ENCODE data around the gene GALNT10.

Gene GALNT10

GRCh38 chr5:154236536-154237375 is 46.2 kb downstream of the GALNT10 start:
- no peak for DNase-seq

- DNase-seq, result no peak
These were observed 46.8 kb downstream of the GALNT10 start for GRCh38 chr5:154237376-154237743.

DNA sequence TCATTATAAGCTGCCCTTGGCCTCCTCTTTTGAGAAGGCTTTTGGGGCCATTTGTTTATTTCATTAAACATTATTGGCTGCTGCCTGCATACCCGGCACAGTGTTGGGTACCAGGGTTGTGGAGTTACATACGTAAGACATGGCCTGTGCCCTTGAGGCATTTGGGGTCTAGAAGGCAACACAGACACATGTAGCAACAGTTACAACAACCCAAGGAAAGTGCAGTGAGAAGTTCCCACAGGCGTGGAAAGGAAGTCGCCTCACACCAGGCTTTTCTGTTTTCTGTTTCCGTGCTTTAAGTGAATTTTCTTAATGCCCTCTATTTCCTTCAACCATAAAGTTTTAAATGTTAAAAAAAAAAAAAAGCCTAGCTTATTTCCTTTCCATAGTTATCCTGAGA is 47.4 kb downstream of the GALNT10 start:
- no peak for DNase-seq

- DNase-seq, result no peak
These were observed 48.4 kb downstream of the GALNT10 start for GRCh38 chr5:154238776-154239481.

- no peak for DNase-seq
These were observed 50.1 kb downstream of the GALNT10 start for GRCh38 chr5:154240595-154240994.

DNA sequence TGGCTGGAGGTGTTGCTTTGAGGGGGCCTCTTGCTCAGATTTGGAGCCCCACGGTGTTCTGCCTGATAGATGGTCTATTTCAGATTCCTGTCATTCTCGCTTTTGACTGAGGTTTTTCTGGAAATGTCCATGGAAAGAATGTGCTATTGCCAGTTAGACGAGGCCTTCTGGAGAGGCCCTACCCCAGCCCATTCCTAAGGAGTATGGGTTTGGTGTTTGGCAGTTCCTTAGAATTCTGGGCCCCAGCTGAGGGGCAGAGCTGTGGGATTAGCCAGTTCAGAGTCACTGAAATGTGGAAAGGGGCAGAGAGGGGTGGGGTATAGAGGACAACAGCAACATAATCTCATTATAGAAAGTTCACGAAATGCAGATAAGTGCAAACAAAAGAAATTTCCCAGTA is 50.5 kb downstream of the GALNT10 start:
- no peak for DNase-seq

DNA sequence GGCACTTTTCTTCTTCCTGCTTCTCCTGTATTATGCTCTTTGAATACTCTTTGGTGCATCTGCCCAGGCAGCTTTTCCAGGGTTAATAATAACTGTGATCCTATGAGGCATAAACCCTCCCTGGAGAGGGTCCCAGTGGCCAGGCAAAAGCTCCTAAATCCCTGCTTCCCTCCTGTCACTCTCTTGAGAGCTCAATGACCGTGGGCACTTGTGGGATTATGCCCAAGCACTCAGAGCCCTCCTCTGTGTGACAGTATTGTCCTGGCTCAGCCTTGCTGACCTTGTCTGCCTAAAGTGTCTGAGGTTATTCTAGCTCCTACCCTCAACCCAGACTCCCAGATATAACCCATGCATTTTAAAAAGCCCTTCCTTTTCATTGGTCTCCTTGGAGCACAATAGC is 51.9 kb downstream of the GALNT10 start:
- no peak for DNase-seq

DNA sequence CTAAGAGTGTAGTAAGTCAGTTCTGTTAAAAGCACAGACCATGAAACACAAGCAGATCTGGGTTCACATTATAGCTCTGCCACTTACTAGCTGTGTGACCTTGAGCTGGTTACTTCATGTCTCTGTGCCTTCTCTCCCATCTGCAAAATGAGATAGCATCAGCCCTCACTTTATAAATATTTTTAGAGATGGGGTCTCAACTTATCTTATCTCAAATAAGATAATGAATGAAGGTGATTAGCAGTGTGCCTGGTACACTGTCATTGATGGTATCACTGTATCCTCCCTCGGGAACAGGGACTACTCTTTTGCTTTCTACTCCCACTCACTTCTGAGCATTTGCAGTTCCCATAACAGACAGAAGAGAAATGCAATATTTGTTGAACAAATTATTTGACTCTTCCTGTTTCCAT is 52.4 kb downstream of the GALNT10 start:
- DNase-seq, result no peak

GRCh38 chr5:154243736-154244135 is 53.2 kb downstream of the GALNT10 start:
- no peak for DNase-seq

GRCh38 chr5:154244476-154244875 is 53.9 kb downstream of the GALNT10 start:
- DNase-seq, result no peak

GRCh38 chr5:154248691-154249090 is 58.2 kb downstream of the GALNT10 start:
- no peak for DNase-seq

GRCh38 chr5:154249826-154250225 is 59.3 kb downstream of the GALNT10 start:
- DNase-seq, result no peak

GRCh38 chr5:154251529-154251928 is 61.0 kb downstream of the GALNT10 start:
- DNase-seq, result no peak

DNA sequence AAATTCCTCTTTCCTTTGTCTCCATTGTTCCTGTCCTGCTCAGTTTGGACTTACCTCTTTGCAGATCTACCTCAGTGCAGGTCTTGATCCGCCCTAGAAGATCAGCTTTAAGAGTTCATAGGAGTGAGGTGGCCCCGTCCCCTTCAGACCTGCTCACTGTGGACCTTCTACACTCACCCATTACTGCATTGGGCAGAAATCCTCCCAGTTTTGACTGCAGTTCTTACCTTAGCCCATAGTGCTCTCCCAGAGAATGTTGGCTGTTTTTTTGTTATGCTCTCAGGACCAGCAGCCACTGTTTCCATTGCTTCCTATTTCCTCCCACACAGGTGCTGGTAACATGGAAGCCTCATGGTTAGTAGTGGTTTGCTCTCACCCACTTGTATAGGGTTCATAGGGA is 63.3 kb downstream of the GALNT10 start:
- DNase-seq, result no peak

DNA sequence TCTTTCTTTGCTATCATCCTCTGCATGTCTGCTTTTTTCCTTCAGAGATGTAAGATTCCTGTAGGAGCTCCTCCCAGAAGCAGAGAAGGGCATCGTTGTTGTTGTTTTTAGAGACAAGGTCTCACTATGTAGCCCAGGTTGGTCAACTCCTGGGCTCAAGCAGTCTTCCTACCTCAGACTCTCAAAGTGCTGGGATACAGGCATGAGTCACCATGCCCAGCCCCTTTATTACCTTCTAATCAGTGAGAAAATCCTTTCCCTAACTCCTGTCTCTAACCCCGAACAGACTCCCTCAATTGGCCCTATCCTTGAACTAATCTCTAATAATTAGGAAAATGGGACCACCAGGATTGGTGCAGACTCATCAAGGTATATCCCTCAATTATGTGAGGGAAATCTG is 64.4 kb downstream of the GALNT10 start:
- no peak for DNase-seq

DNA sequence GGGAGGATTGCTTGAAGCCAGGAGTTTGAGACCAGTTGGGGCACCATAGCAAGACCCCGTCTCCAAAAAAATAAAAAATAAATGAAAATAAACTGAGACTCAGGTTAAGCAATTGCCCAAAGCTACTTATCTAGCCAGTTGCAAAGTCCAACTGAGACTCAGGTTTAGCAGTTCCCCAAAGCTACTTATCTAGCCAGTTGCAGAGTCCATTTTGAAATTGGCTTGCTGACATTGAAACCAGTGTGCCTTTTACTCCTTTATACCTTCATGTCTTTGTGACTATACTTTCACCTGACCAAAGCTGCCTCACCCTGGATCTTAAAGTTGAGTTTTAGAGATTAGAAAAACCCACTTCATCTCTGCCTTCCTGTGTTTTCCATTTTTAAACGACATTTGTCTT is 66.5 kb downstream of the GALNT10 start:
- no peak for DNase-seq

DNA sequence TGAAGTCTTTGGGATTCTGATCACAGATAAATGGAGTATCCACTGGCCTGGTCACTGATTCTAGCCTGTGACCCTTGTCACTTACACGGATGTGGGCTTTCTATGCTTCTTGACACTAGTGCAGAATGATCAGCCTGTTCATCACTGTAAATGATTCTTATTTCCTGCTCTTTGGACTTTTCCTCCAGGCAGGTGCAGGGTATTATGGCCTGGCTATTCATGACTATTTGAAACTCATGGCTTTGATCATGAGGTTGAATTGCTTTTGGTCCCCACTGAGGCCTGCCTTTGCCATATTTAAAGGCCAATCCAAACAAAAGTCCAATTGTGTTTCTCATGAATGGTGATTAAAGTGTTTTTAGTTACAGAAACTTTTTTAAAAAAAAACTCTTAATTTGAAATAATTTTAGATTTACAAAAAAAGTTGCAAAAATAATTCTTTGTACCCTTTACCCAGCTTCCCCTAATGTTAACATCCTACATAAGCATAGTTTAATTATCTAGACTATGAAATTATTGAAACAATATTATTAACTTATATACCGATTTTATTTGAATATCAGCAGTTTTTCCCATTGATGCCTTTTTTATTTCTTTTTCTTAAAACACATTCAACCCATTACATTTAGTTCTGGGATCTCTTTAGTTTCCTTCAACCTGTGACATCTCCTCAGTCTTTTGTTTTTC is 68.1 kb downstream of the GALNT10 start:
- DNase-seq, result no peak

DNA sequence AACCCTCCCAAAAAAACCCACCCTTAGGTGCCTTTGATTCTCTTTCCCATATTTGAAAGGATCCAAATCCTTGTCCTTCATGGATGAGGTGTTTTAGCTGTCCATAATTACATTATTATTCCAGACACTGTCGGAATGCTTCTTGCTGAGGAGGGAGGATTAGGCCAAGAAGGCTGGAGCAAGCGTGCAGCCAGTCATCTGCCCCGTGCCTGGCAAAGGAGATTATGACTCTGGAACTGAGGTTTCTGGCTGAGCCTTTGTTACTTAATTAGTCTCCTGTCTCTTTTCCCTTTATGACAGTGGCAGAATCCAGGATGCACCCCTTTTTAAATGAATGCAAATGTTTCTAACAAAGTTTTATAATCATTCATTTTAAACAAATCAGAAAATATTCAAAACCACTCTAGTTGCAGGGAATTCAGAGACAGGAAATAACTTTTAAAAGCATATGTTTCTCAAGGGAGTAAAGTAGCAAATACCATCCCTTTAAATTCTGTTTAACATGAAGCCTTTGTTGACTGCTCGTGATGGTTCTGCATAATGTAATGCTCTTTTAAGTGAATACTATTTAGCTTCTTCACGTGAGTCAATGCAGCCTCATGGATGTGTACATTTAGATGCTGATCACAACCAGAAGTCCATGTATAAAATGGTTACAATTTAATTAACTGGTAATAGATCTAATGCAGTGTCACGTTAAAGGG is 69.8 kb downstream of the GALNT10 start:
- DNase-seq, result no peak

DNA sequence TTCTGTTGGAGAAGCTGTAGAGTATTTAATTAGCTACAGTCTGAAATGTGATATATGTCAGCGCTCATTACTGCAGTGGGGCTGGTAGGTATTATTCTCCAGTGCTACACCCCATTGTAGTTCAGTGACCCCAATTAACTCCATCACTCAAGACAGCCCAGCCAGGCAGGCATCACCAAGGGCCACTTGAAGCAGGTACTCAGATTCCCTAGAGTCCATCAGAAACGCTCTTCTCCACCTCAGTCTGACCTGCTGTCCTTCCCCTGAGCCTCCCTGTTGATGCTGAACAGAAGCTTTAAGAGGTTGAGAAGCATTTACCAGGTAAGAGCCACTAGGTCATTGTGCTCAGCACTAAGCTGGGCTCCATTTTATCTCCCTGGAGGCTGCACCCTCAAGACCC is 71.8 kb downstream of the GALNT10 start:
- DNase-seq, result no peak

GRCh38 chr5:154264549-154265196 is 74.1 kb downstream of the GALNT10 start:
- no peak for DNase-seq

DNA sequence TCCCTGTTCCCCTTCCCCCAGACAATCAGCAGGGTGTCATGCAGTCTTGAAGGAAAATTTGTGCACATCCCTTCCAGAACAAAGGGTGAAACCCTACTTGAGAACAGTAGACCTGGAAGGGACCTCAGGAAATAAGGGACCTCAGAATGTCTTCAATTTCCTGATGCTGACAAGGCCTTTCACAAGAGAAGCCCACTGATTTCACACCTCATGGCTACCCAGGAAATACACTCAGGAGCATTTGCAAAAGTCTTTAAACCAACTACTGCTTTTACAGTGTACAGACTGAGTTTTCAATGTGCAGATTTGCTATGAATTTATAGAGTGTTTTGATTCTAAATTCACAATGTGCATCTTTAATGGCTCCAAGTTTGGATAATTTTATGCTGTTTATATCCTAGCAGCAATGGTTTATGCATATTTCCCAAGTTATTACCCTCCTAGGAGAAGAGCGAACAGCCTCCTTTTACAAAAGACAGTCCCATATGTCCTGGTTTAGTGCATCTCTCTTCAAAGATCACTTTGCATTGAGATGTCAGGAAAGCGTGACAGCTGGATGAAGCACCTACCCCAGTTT is 74.8 kb downstream of the GALNT10 start:
- DNase-seq, result no peak

- DNase-seq, result no peak
These were observed 77.0 kb downstream of the GALNT10 start for GRCh38 chr5:154267516-154267915.
